ENCODE data around the gene ACTR1B.
"Not testable (repeated sequence)": the region's sequence is repeated elsewhere in the genome, so short reads cannot be mapped to it uniquely, and the experiment has no call there.

The ACTR1B gene

DNA sequence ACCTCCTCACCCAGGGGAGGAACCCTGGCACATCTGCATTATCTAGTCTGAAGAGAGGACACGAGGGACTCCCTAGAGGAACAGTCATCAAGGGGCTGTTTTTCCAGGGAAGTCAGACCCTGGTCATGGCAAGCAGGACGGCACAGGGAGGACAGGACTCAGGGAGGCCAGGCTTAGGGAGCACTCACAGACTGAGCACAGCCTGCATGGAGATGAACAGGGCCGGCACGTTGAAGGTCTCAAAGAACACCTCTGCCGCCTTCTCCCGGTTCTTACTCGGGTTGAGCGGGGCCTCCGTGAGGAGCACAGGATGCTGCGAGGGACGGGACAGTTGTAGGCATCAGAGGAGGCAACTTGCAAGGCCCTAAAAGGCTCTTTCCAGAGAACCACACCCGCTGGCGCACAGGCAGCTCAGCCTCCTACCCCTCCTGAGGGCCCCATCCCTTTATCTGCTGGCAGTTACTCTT, 5.1 kb downstream of the ACTR1B start:
- DNase-seq (ENCODE audit: low read depth, low spot score): no peak

DNA sequence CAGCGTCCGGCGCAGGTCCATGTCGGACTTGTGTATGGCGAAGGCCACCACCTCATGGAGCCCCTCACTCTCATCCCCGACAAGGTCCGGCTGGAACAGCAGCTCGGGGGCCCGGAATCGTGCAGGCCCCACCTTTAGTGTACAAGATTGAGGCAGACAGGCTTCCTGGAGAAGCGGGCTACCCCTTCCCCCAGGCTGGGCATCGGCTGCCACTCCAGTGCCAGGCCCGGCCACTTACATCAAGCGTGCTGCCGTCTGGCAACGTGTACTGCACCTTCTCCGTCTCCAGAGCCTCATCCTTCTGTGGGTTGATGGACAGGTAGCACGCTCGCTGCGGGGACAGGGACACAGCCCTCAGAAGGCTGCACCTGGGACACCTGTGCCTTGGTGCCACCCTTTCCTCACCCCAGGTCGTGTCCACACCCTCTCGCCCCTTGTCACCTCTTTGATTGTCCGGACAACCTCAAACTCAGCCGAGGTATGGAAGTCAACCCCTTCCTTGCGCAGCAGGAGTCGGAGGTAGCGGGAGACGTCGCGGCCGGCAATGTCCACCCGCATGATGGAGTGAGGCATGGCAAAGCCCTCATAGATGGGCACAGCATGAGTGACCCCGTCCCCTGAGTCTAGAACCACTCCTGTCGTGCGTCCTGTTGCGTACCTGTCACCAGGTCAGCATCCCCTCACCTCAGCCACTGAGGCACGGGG, 5.7 kb downstream of the ACTR1B start:
- DNase-seq (ENCODE audit: low read depth, low spot score): no peak

DNA sequence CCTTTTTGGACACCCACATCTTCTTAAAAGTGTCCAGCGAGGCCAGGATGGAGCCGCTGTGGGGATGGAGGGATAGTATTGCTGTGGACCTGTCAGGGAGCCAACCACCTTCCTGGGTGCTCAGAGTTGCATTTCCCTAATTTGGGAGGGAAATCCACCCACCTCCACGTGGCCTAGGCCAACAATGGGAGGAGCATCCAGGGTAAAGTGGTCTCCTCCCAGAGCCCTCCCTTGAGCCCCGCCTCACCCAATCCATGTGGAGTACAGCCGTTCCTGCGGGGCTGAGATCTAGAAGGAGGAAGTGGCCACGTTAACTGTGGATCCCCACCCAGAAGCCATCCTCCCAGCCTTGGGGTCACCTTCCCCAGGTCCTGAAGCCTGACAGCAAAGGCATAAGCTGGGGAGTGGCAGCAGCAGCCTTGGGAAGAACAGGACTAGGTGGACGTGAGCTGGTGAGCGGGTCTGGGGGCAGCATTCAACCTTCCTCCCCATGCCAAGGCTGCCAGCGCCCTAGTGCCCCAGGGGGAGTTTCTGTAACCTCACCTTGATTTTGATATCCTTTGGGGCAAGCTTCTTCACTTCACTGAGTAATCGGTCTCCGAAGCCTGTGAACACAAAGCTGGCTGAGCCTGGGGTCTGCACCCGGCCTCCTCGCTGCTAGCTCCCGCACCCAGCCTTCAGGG, 6.8 kb downstream of the ACTR1B start:
- no peak for DNase-seq (ENCODE audit: low read depth, low spot score)

- no peak for DNase-seq (ENCODE audit: low read depth, low spot score)
Observed at GRCh38 chr2:97656129-97656755, 7.6 kb downstream of the ACTR1B start.

DNA sequence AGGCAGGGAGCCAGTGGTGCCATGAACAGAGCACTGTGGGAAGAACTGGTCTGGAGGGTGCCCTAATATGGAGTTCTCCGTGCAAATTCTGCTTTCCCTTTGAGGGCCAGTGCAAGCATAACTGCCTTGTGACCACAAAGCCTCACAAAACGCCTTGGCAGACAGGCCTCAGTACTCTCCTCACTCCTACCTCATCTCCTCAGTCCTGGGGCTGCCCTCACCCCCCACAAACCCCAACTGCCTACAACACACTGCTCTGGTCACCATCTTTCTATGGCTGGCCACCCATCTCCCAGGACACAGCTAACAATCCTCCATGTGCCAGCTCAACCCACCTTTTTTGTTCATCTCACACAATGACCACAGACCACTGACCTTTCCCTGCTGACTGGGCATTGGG, 9.1 kb downstream of the ACTR1B start:
- no peak for DNase-seq (ENCODE audit: low read depth, low spot score)

GRCh38 chr2:97654309-97654708, 9.5 kb downstream of the ACTR1B start:
- DNase-seq (ENCODE audit: low read depth, low spot score): no peak

GRCh38 chr2:97653874-97654273, 10.0 kb downstream of the ACTR1B start:
- DNase-seq (ENCODE audit: low read depth, low spot score): no peak

GRCh38 chr2:97653473-97653872, 10.4 kb downstream of the ACTR1B start:
- no peak for DNase-seq (ENCODE audit: low read depth, low spot score)

DNA sequence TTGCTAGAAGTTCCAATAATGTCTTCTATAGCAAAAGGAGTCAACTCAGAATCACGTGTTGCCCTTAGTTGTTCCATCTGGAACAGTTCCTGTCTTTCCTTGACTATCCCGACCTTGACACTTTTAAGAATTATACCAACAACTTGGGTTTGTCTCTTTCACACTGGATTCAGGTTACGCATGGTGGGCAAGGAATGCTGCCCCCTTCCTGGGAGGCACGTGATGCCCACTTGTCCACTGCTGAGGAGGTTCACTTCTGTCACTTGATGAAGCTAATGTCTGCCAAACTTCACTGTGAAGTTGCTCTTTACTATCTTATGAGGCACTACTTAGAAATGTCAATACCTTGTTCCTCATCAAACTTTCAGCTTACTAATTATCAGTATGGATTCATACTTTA, 12.7 kb downstream of the ACTR1B start:
- no peak for DNase-seq (ENCODE audit: low read depth, low spot score)

DNA sequence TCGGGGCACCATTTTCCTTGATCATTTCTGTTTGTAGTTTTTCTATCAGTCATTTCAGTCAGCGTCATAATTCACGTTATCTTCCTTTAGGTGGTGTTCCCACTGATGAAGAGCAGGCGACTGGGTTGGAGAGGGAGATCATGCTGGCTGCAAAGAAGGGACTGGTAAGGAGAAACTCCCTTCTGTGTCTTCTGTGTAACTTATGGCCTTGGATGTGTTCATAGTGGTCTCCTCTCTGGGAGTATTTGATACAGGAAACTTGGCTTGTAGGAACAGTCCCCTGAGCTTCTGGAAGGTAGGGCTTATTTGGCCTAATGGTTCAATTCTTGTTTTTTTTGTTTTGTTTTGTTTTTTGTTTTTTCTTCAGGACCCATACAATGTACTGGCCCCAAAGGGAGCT, 16.9 kb downstream of the ACTR1B start:
- no peak for DNase-seq (ENCODE audit: low read depth, low spot score)

DNA sequence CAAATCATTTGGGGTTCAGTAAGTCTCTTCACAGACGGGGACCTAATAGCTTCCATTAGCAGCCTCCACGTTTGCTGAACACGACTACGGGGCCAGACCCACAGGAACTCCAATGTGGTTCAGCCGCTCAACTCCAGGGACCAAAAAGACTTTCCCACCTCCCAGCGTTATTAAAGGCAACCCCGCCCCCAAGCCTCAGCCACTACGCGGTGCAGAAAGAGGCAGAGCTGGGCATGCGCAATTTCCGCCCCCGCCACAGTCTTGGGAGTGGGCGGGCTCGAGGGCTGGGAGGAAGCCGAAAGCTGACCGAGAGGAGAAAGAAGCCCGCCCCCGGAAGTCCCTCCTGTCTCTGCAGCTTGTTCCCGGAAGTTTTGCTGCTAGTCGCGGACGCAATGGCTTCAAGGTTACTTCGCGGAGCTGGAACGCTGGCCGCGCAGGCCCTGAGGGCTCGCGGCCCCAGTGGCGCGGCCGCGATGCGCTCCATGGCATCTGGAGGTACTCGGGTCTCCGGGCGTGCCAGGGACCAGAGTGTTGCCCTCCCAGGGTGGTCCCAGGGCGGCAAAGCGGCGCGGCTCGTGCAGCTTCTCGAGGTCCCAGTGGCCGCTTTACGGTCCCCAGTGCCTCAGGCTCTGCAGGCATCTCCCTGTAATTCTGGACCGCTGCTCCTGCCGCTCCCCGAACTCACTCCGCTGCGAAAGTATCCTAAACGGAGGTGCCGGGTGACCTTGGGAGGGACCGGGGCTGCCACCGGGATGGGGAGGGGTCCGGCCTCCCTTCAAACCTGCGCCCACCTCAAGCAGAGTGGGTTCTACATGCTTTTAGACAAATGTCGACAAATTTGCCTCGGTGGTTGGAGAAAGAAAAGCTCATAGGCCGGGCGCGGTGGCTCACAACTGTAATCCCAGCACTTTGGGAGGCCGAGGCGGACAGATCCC, 17.9 kb downstream of the ACTR1B start, which contains the start of gene COX5B:
COX5B (plus strand) TSS at position 368 of the 935 bp plus-strand sequence; CDS start at position 393, 25 bp downstream.
- peak; percentile 94 for DNase-seq (ENCODE audit: low read depth, low spot score)

DNA sequence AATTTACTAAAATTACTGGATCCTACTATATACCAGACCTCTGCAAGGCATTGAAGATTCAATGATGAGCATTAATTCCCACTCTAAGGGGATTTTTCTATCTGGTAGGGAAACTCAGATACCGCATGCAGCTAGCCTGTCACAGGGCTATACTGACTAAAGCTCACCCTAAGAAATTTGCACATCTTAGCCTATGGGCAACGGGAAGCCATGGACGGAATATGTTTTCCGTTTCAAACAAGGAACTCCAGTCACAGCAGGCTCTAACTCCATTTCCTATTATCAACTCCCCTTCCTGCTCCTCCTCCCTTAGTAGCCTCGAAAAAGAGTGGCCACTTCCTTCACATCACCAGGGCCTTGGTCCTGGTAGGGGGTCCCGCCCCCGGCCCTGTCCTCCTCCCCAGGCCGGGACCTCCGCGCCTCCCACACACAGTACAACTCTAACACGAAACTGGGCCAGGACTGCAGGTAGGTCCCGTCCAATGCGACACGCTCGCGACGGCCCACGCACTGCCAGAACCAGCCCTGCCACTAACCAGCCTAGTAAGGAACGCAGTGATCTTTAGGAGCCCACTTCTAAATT, 18.6 kb downstream of the ACTR1B start:
- no peak for DNase-seq (ENCODE audit: low read depth, low spot score)

DNA sequence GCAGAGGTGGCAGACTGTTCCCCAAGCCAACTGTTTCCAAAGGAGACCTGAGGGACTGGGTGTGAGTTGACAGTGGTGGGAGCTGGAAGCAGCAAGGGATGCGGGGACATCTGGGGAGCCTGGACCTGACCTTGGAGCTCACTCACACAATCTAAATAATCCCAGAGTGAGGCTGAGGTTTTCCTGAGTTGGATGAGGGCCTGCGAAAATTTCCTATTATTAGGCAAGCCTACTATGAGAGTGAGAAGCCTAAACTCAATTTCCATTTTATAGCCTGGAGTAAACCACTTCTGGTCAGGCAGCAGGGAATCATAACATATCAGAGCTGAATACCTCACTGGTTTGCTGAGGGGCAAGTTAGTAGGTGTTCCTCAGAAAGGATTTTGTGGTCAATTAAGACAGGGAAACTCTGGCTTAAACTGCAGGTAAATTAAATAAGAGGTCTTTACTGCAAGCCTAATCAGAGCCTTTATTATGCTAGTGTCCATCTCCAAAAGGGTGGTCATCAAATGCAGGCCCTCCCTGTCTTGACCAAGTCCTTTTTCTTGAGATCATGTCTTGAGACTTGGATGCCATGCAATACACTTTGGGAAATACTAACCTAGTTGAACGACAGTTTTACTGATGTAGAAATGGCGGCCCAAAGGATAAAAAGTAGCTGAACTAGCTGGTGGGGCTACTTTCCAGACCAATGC, 19.7 kb downstream of the ACTR1B start:
- no peak for DNase-seq (ENCODE audit: low read depth, low spot score)

- DNase-seq (ENCODE audit: low read depth, low spot score): not testable (repeated sequence)
Observed at GRCh38 chr2:97626049-97626430, 37.8 kb downstream of the ACTR1B start.

DNA sequence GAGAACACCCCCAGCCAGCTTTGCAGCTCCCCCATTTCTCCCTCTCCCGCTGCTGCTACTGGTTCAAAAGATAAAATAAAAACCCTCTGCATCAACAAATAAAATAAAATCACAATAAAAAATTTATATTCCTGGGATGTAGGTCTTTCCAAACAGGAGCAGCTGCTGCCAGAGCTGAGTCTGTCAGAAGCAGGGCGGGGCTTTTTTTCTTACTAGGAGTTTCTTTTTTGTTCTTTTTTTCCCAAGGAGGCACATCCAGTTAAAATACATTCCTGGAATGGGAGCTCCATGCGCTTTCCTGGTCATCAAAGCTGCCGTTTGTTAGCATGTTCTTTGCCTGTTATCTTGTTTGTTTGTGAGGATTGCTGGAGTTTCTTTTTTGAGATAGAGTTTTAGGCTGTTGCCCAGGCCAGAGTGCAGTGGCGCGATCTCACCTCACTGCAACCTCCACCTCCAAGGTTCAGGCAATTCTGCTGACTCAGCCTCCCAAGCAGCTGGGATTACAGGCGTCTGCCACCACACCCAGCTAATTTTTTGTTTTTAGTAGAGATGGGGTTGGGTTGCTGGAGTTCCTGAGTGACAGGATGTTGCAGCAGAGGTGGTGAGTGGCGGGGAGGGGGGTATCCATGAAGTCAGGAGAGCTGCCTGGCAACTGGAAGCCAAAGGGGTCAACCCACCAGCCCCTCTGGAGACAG, 38.3 kb downstream of the ACTR1B start:
- DNase-seq (ENCODE audit: low read depth, low spot score): not testable (repeated sequence)

GRCh38 chr2:97622976-97623375, 40.9 kb downstream of the ACTR1B start:
- DNase-seq (ENCODE audit: low read depth, low spot score): not testable (repeated sequence)

DNA sequence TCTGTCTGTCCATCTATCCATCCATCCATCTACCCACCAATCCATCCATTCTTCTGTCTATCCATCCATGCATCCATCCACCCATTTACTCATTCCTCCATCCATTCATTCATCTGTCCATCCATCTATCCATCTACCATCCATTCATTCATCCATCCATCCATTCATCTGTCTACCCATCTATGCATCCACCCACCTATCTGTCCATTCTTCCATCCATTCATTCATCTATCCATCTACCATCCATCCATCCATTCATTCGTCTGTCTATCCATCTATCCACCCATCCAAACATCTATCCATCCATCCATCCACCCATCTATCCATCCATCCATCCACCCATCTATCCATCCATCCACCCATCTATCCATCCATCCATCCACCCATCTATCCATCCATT, 43.4 kb downstream of the ACTR1B start:
- not testable (repeated sequence) for DNase-seq (ENCODE audit: low read depth, low spot score)

- DNase-seq (ENCODE audit: low read depth, low spot score): peak; percentile 9
Observed at GRCh38 chr2:97618939-97619827, 44.7 kb downstream of the ACTR1B start.

DNA sequence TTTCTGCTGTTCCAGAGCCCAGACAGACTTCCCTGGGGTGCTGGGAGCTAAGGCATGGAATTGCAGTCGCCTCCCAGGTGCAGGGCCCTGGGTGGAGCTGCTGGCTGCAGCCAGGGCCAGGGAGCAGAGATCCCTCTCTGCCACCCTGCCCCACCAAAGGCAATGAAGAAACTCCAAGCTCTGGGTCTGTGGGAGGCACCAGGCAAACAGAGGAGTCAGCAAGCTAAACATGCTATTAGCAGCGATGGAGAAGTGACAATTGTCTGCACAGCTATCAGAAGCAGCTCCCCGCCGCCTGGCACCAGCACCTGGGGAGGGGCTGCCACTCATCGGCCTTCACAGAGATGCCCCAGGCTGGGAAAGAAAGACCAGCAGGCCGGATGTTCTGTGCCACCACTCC, 45.9 kb downstream of the ACTR1B start:
- no peak for DNase-seq (ENCODE audit: low read depth, low spot score)
